ENCODE results near the gene HES3. TPM values are rescaled to one million over a fixed set of nuclear protein-coding genes. Genes with fewer than 3 reads are reported as not detected.
A peak's percentile ranks its signal among the peaks of the same experiment; 100 is the strongest.

Gene HES3
- total RNA-seq, 4 donors from 2014 or later = not detected

DNA sequence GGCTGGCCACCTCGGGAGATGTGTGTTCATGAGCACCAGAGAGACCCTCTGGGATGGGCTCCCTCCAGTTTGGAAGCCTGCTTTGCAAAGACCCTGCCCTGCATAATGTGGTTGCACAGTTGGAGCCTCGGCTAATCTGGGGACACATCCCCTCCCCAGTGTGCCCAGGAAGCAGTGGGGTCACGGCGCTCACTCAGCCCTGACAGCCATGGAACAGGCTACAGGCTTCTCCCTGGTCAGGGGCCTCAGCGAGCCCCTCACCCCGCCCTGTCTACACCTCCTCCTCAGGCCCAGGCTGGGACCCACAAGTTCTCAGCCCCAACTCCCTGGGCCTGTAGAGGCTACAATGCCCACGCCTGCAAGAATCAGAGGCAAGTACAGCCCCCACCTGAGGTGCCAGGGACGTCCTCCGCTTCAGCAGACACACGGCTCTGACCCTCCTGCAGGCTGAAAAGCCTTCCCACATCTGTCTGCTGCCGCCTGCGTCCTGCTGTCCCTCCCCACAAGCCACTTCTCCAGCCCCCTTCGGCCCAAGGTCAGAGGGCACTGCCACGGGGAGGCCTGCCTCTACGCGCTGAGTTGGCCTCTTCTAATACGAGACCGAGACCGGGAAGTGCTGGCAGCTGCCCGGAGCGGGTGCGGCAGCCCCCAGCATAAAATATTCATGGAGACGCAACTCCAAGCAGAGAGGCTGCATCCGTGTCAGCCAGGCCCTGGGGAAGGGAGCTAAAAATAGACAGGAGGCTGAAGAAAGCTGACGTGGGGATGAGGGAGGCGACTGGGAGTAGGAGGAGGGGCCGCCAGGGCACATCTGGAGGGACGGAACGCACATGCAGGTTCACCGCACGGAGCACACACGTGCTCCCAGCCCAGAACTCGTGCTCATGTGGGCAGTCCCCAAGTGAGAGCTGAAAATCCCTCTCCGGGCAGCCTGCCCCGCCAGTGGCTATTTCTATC is 32.1 kb downstream of the HES3 start:
- DNase-seq (peak; percentile 36 to 55), ATAC-seq (peak; percentile 76 to 82)
- Histone ChIP-seq H3K4me3 (peak overlapping the region in 3 of 4 donors; percentile 5 to 46 (median 16)), H3K9me3 (no peaks in the 10 kb centered on the region), H3K27ac (peak overlapping the region; percentile 39 to 81 (median 50)), H3K36me3 (no peaks in the 10 kb centered on the region), H3K27me3 (no peaks in the 10 kb centered on the region), H3K4me1 (peaks cover 10 to 16% of the 10 kb centered on the region in 2 donors)
- no peak for TF ChIP-seq POLR2A (IDR thresholded peaks at IDR 0.05)
- TF ChIP-seq, protein P1, sequence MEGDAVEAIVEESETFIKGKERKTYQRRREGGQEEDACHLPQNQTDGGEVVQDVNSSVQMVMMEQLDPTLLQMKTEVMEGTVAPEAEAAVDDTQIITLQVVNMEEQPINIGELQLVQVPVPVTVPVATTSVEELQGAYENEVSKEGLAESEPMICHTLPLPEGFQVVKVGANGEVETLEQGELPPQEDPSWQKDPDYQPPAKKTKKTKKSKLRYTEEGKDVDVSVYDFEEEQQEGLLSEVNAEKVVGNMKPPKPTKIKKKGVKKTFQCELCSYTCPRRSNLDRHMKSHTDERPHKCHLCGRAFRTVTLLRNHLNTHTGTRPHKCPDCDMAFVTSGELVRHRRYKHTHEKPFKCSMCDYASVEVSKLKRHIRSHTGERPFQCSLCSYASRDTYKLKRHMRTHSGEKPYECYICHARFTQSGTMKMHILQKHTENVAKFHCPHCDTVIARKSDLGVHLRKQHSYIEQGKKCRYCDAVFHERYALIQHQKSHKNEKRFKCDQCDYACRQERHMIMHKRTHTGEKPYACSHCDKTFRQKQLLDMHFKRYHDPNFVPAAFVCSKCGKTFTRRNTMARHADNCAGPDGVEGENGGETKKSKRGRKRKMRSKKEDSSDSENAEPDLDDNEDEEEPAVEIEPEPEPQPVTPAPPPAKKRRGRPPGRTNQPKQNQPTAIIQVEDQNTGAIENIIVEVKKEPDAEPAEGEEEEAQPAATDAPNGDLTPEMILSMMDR (IDR thresholded peaks at IDR 0.05 in 4 of 5, conservative IDR thresholded peaks at IDR 0.05 in 1 of 5) = no peak
- in situ Hi-C loops (cut with MboI; ENCODE audit: low sequenced_read_pairs in 4 of 4) = no loop called here
- intact Hi-C loops (cut with DNase I; ENCODE audit: low total_unique reads) = no loop called here

DNA sequence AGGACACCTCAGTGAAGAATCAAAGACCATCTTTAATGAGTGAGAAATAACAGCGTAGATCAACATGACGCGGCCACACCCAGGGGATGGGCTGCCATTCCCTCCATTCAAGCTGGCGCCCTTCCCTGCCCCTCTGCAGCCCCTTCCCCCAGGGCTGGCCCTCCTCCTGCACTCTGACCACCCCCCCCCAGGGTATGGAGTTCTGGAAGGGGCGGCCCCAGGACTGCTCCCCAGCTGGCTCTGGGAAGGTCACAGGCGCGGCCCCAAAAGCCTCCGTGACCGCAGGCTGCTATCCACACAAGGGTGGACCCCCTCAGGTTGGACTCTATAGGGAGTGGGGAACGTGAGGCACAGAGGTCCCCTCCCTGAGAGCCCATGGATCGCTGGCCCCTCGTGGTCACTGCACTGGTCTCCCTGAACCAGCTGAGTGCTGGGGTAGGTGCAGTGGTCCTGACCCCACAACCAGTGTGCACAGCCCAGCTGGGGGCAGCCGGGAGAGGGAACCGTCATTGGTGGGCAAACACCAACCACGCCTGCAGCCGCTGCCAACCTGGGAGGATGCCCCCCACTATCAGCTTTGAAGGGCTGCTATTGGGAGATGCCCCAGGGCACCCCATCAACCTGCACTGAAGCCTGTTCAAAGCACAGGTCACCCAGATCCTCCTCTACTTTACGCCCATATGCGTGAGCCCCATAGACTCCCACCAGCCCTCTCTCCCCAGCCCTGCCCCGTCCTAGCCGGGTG is 33.0 kb downstream of the HES3 start:
- H3K27ac ChIP-seq = peak overlapping the region in 2 of 4 donors; percentile 5 to 66
- ATAC-seq (no peak), DNase-seq (no peak)
- H3K9me3 ChIP-seq = no peaks in the 10 kb centered on the region
- in situ Hi-C loops (cut with MboI; ENCODE audit: low sequenced_read_pairs in 4 of 4) = no loop called here
- H3K4me3 ChIP-seq = no peak overlapping the region
- no peaks in the 10 kb centered on the region for H3K27me3 ChIP-seq
- TF ChIP-seq POLR2A (IDR thresholded peaks at IDR 0.05) = no peak
- TF ChIP-seq, protein P1 (IDR thresholded peaks at IDR 0.05 in 4 of 5, conservative IDR thresholded peaks at IDR 0.05 in 1 of 5) = no peak
- H3K36me3 ChIP-seq = no peaks in the 10 kb centered on the region
- intact Hi-C loops (cut with DNase I; ENCODE audit: low total_unique reads) = no loop called here
- H3K4me1 ChIP-seq = peaks cover 10 to 16% of the 10 kb centered on the region in 2 donors

DNA sequence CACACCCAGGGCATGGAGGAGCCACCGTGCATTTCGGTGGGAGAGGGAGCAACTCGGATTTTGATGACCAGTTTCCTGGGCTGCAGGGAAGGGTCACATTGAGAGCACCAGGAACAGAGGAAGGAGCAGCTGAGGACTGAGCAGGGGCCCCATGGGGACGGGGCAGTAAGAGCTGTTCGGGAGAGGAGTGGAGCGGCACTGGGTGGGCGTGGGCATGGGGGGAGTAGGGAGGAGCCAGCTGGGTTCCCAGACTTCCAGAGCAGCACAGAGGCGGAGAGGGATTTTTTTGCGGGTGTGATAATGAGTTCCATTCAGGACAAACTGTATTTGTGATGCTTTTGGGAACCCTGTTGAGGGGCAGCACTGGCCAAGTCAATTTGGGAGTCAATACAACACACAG is 34.3 kb downstream of the HES3 start:
- H3K9me3 ChIP-seq = no peaks in the 10 kb centered on the region
- H3K27ac ChIP-seq = no peak overlapping the region
- in situ Hi-C loops (cut with MboI; ENCODE audit: low sequenced_read_pairs in 4 of 4) = no loop called here
- DNase-seq (no peak), ATAC-seq (no peak)
- H3K4me3 ChIP-seq = no peak overlapping the region
- no peaks in the 10 kb centered on the region for H3K36me3 ChIP-seq
- TF ChIP-seq, protein P1 (IDR thresholded peaks at IDR 0.05 in 4 of 5, conservative IDR thresholded peaks at IDR 0.05 in 1 of 5) = no peak
- no peak for TF ChIP-seq POLR2A (IDR thresholded peaks at IDR 0.05)
- peaks cover 10 to 16% of the 10 kb centered on the region in 2 donors for H3K4me1 ChIP-seq
- intact Hi-C loops (cut with DNase I; ENCODE audit: low total_unique reads) = no loop called here
- H3K27me3 ChIP-seq = no peaks in the 10 kb centered on the region

DNA sequence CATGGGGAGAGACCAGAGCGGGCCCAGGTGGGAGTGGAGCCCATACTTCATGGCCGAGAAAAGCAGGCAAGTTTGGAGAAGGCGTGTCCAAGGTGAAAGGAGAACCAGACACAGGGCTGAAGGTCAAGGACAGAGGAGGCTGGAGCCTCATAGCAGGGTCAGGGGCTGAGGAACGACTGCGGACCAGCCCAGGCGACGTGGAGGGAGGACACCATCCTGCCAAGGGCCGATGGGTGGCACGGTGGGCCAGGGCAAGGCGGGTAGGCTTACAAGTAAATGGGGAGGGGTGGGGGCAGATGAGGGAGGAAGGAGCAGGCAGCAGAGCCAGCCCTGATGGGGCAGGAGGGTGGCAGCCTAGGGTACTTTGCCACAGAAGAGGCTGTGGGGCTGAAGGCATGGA is 35.1 kb downstream of the HES3 start:
- Histone ChIP-seq H3K27me3 (no peaks in the 10 kb centered on the region), H3K4me3 (no peak overlapping the region), H3K36me3 (no peaks in the 10 kb centered on the region), H3K27ac (no peak overlapping the region), H3K9me3 (no peaks in the 10 kb centered on the region), H3K4me1 (peaks cover 10 to 16% of the 10 kb centered on the region in 2 donors)
- intact Hi-C loops (cut with DNase I; ENCODE audit: low total_unique reads) (no loop called here), in situ Hi-C loops (cut with MboI; ENCODE audit: low sequenced_read_pairs in 4 of 4) (no loop called here)
- ATAC-seq = no peak
- TF ChIP-seq, protein P1 (IDR thresholded peaks at IDR 0.05 in 4 of 5, conservative IDR thresholded peaks at IDR 0.05 in 1 of 5) = no peak
- no peak for TF ChIP-seq POLR2A (IDR thresholded peaks at IDR 0.05)
- DNase-seq = no peak
